HEK293 (cell line): Measurements from ENCODE around the gene RUFY1.

Experiments
- CTCF ChIA-PET: fragments of 350-600 bp; formaldehyde crosslinking; extraction: SDS; loops from one replicate; lab custom pipeline; 2021; ENCODE audit warnings: antibody characterized with exemption; lab: Yijun Ruan, JAX
- POLR2A ChIA-PET: fragments of 300-600 bp; formaldehyde crosslinking; extraction: SDS; loops from one replicate; lab custom pipeline; 2020; ENCODE audit warnings: antibody characterized with exemption, inconsistent platforms; lab: Yijun Ruan, JAX
- H3K27ac ChIP-seq: fragments of 200-500 bp; sonication (Bioruptor generic); 2 replicates; pipeline ENCODE4 v1.5.1; 2014; ENCODE audit warnings: low read depth, low read length, control low read depth, inconsistent platforms; ENCODE audit errors: extremely low read depth
- H3K36me3 ChIP-seq, 2 experiments: fragments of 200-500 bp in 1 of 2; sonication (Bioruptor generic) in 1 of 2; 1 replicate in 1 of 2; 2 replicates in 1 of 2; pipeline ENCODE4 v1.5.1; 2014 to 2017; ENCODE audit warnings: inconsistent platforms in 2 of 2, low read length in 2 of 2; ENCODE audit not compliant: control insufficient read depth in 2 of 2, insufficient read depth in 1 of 2
- H3K4me1 ChIP-seq: fragments of 200-500 bp; sonication (Bioruptor generic); 2 replicates; pipeline ENCODE4 v1.5.1; 2014; ENCODE audit warnings: mild to moderate bottlenecking, low read length, inconsistent platforms; ENCODE audit not compliant: control insufficient read depth, insufficient read depth
- H3K4me3 ChIP-seq: 2 replicates; pipeline ENCODE4 v1.5.1; 2011; ENCODE audit warnings: low read depth, mild to moderate bottlenecking, control low read depth, low read length, moderate library complexity
- H3K9me3 ChIP-seq: fragments of 200-500 bp; sonication (Bioruptor generic); 2 replicates; pipeline ENCODE4 v1.5.1; 2014; ENCODE audit warnings: low read depth, low read length, inconsistent platforms; ENCODE audit not compliant: control insufficient read depth, insufficient read depth
- SP2 ChIP-seq: fragments of 450-650 bp; formaldehyde crosslinking; IDR thresholded peaks from 2 replicates; pipeline ENCODE4 v1.5.1; 2016; ENCODE audit warnings: missing biosample characterization, missing genetic modification characterization
- ZFP41 ChIP-seq: fragments of 450-650 bp; formaldehyde crosslinking; IDR thresholded peaks from 2 replicates; pipeline ENCODE4 v1.5.1; 2016; ENCODE audit warnings: missing biosample characterization, missing genetic modification characterization, borderline replicate concordance
- ZNF112 ChIP-seq: fragments of 450-650 bp; formaldehyde crosslinking; IDR thresholded peaks from 2 replicates; pipeline ENCODE4 v1.5.0; 2017; ENCODE audit warnings: missing biosample characterization, missing genetic modification characterization
- ZNF133 ChIP-seq: fragments of 450-650 bp; formaldehyde crosslinking; IDR thresholded peaks from 2 replicates; pipeline ENCODE4 v1.5.1; 2016; ENCODE audit warnings: missing biosample characterization, missing genetic modification characterization
- ZNF140 ChIP-seq: fragments of 450-650 bp; formaldehyde crosslinking; IDR thresholded peaks from 2 replicates; pipeline ENCODE4 v1.5.1; 2016; ENCODE audit warnings: missing biosample characterization, missing genetic modification characterization
- ZNF157 ChIP-seq: fragments of 450-650 bp; formaldehyde crosslinking; IDR thresholded peaks from 2 replicates; pipeline ENCODE4 v1.5.1; 2016; ENCODE audit warnings: missing biosample characterization, missing genetic modification characterization
- ZNF23 ChIP-seq: fragments of 450-650 bp; formaldehyde crosslinking; IDR thresholded peaks from 2 replicates; pipeline ENCODE4 v1.5.1; 2016; ENCODE audit warnings: missing biosample characterization, missing genetic modification characterization, borderline replicate concordance
- ZNF248 ChIP-seq: fragments of 450-650 bp; formaldehyde crosslinking; IDR thresholded peaks from 2 replicates; pipeline ENCODE4 v1.5.1; 2017; ENCODE audit warnings: missing biosample characterization, missing genetic modification characterization
- ZNF404 ChIP-seq: fragments of 450-650 bp; formaldehyde crosslinking; IDR thresholded peaks from 2 replicates; pipeline ENCODE4 v1.5.1; 2017; ENCODE audit warnings: missing biosample characterization, missing genetic modification characterization
- ZNF514 ChIP-seq: fragments of 450-650 bp; formaldehyde crosslinking; IDR thresholded peaks from 2 replicates; pipeline ENCODE4 v1.5.1; 2016; ENCODE audit warnings: missing biosample characterization, missing genetic modification characterization
- ZNF518A ChIP-seq: fragments of 450-650 bp; formaldehyde crosslinking; conservative IDR thresholded peaks from 2 replicates; pipeline ENCODE4 v1.5.1; 2016; ENCODE audit warnings: low read depth, missing biosample characterization, missing genetic modification characterization
- ZNF521 ChIP-seq: fragments of 450-650 bp; formaldehyde crosslinking; IDR thresholded peaks from 2 replicates; pipeline ENCODE4 v1.5.1; 2017; ENCODE audit warnings: missing biosample characterization, mild to moderate bottlenecking, missing genetic modification characterization
- ZNF548 ChIP-seq: fragments of 450-650 bp; formaldehyde crosslinking; IDR thresholded peaks from 2 replicates; pipeline ENCODE4 v1.5.1; 2016; ENCODE audit warnings: missing biosample characterization, missing genetic modification characterization
- ZNF558 ChIP-seq: fragments of 450-650 bp; formaldehyde crosslinking; IDR thresholded peaks from 2 replicates; pipeline ENCODE4 v1.5.1; 2016; ENCODE audit warnings: missing biosample characterization, missing genetic modification characterization
- ZNF776 ChIP-seq: fragments of 450-650 bp; formaldehyde crosslinking; IDR thresholded peaks from 2 replicates; pipeline ENCODE4 v1.5.0; 2017; ENCODE audit warnings: missing biosample characterization, missing genetic modification characterization, borderline replicate concordance
- ZNF830 ChIP-seq: fragments of 450-650 bp; IDR thresholded peaks from 2 replicates; pipeline ENCODE4 v1.5.0; 2018; ENCODE audit warnings: missing biosample characterization, missing genetic modification characterization, low read depth, mild to moderate bottlenecking, moderate library complexity
- TF ChIP-seq, protein P1 (sequence below): fragments of 450-650 bp; formaldehyde crosslinking; IDR thresholded peaks from 2 replicates; pipeline ENCODE4 v1.5.1; 2016; ENCODE audit warnings: missing biosample characterization, missing genetic modification characterization
- TF ChIP-seq, protein P2 (sequence below): fragments of 450-650 bp; formaldehyde crosslinking; IDR thresholded peaks from 2 replicates; pipeline ENCODE4 v1.5.1; 2016; ENCODE audit warnings: missing biosample characterization, missing genetic modification characterization
- TF ChIP-seq, protein P3 (sequence below): fragments of 450-650 bp; formaldehyde crosslinking; IDR thresholded peaks from 2 replicates; pipeline ENCODE4 v1.5.1; 2016; ENCODE audit warnings: missing biosample characterization, missing genetic modification characterization

Gene RUFY1

DNA sequence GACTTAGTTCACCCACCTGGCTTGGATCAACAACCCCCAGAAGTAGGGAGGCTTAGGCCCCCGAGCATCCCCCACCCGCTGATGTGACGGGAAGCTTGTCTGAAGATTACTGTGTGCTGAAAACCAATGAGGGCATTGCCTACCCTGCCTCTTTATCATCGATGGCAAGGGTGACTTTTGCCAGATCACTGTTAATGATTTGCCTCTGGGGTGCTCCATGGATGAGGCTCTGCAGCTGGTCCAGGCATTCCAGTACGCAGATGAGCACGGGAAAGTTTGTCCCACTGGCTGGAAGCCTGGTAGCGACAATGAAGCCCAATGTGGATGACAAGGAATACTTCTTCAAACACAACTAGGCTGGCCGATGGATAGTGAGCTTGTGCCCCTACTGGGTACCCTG, 22.0 kb downstream of the RUFY1 start:
- Histone ChIP-seq H3K27ac (no peak overlapping the region), H3K4me1 (no peaks in the 10 kb centered on the region), H3K36me3 (peaks cover 47 to 70% of the 10 kb centered on the region in 2 experiments), H3K4me3 (no peak overlapping the region), H3K9me3 (no peaks in the 10 kb centered on the region)
- CTCF ChIA-PET: interaction anchor here (0.6 kb wide), 1 partner anchor 61 kb away, joined by 3 read pairs; no protein-coding TSS in a partner anchor
- TF ChIP-seq ZNF112 (tag by site-specific recombination): no peak
- TF ChIP-seq ZFP41 (tag by site-specific recombination): no peak
- TF ChIP-seq ZNF157 (tag by site-specific recombination): no peak
- POLR2A ChIA-PET: no interaction called here

GRCh38 chr5:179577286-179577960, 27.1 kb downstream of the RUFY1 start:
- Histone ChIP-seq H3K9me3 (no peaks in the 10 kb centered on the region), H3K4me3 (no peak overlapping the region), H3K36me3 (peaks cover 41 to 52% of the 10 kb centered on the region in 2 experiments; a peak in 2 of 3 replicates), H3K4me1 (no peaks in the 10 kb centered on the region), H3K27ac (no peak overlapping the region)
- POLR2A ChIA-PET: no interaction called here
- CTCF ChIA-PET: no interaction called here
- no peak for TF ChIP-seq ZNF133 (tag by site-specific recombination)
- TF ChIP-seq ZNF548 (tag by site-specific recombination): no peak
- TF ChIP-seq ZNF23 (tag by site-specific recombination): no peak
- TF ChIP-seq ZNF518A: no peak
- TF ChIP-seq, protein P1, sequence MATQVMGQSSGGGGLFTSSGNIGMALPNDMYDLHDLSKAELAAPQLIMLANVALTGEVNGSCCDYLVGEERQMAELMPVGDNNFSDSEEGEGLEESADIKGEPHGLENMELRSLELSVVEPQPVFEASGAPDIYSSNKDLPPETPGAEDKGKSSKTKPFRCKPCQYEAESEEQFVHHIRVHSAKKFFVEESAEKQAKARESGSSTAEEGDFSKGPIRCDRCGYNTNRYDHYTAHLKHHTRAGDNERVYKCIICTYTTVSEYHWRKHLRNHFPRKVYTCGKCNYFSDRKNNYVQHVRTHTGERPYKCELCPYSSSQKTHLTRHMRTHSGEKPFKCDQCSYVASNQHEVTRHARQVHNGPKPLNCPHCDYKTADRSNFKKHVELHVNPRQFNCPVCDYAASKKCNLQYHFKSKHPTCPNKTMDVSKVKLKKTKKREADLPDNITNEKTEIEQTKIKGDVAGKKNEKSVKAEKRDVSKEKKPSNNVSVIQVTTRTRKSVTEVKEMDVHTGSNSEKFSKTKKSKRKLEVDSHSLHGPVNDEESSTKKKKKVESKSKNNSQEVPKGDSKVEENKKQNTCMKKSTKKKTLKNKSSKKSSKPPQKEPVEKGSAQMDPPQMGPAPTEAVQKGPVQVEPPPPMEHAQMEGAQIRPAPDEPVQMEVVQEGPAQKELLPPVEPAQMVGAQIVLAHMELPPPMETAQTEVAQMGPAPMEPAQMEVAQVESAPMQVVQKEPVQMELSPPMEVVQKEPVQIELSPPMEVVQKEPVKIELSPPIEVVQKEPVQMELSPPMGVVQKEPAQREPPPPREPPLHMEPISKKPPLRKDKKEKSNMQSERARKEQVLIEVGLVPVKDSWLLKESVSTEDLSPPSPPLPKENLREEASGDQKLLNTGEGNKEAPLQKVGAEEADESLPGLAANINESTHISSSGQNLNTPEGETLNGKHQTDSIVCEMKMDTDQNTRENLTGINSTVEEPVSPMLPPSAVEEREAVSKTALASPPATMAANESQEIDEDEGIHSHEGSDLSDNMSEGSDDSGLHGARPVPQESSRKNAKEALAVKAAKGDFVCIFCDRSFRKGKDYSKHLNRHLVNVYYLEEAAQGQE (tag by site-specific recombination): no peak

DNA sequence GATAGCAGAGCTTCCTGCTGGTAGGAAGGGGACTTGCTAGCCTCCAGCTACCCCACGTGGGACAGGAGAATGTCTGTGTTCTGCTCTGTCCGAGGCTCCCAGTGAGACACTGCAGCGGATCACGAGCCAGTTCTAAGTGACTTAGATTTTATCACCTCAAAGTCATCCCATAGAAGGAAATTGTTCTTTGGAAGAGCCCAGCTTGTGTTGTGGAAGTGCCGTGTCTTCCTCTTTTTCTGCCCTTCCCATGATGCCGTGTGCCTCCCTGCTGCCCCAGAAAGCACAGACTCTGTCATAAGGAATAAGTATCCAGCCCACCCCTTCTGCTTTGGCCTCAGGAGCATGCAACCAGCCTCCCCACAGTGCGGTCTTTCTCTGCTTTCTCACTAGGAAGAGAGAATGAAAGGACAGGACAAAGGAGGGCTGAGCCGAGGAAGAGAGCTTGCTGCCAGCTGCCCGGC, 35.6 kb downstream of the RUFY1 start:
- POLR2A ChIA-PET: interaction anchor here (1.1 to 1.4 kb wide), 2 partner anchors 27 to 38 kb away, joined by 3 read pairs; partner anchors contain the start of gene HNRNPH1
- H3K9me3 ChIP-seq: no peaks in the 10 kb centered on the region
- TF ChIP-seq ZNF133 (tag by site-specific recombination) (no peak), ZNF558 (tag by site-specific recombination) (no peak), ZNF248 (tag by site-specific recombination) (no peak), ZNF521 (tag by site-specific recombination) (no peak), SP2 (tag by site-specific recombination) (no peak), ZNF514 (tag by site-specific recombination) (no peak), ZNF140 (tag by site-specific recombination) (no peak), ZNF404 (no peak), ZNF830 (tag by site-specific recombination) (no peak), ZNF776 (tag by site-specific recombination) (no peak)
- TF ChIP-seq, protein P2, sequence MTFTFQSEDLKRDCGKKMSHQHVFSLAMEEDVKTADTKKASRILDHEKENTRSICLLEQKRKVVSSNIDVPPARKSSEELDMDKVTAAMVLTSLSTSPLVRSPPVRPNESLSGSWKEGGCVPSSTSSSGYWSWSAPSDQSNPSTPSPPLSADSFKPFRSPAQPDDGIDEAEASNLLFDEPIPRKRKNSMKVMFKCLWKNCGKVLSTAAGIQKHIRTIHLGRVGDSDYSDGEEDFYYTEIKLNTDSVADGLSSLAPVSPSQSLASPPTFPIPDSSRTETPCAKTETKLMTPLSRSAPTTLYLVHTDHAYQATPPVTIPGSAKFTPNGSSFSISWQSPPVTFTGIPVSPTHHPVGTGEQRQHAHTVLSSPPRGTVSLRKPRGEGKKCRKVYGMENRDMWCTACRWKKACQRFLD: no peak
- TF ChIP-seq, protein P3, sequence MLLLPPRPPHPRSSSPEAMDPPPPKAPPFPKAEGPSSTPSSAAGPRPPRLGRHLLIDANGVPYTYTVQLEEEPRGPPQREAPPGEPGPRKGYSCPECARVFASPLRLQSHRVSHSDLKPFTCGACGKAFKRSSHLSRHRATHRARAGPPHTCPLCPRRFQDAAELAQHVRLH (tag by site-specific recombination): no peak

More for the DNA sequence above, 35.6 kb downstream of the RUFY1 start:
- Histone ChIP-seq H3K4me3 (no peak overlapping the region), H3K4me1 (no peaks in the 10 kb centered on the region), H3K27ac (no peak overlapping the region), H3K36me3 (peaks cover 50 to 64% of the 10 kb centered on the region in 2 experiments)
- CTCF ChIA-PET: interaction anchor here (0.6 to 0.8 kb wide), 2 partner anchors 11 to 99 kb away, joined by 3 to 4 read pairs; no protein-coding TSS in a partner anchor
